ENCODE data around the gene KIAA1549. TPM values are rescaled to one million over a fixed set of nuclear protein-coding genes. Genes with fewer than 3 reads are reported as not detected.

KIAA1549 gene
- 0.82 and 3.9 TPM in 2 replicates for total RNA-seq

DNA sequence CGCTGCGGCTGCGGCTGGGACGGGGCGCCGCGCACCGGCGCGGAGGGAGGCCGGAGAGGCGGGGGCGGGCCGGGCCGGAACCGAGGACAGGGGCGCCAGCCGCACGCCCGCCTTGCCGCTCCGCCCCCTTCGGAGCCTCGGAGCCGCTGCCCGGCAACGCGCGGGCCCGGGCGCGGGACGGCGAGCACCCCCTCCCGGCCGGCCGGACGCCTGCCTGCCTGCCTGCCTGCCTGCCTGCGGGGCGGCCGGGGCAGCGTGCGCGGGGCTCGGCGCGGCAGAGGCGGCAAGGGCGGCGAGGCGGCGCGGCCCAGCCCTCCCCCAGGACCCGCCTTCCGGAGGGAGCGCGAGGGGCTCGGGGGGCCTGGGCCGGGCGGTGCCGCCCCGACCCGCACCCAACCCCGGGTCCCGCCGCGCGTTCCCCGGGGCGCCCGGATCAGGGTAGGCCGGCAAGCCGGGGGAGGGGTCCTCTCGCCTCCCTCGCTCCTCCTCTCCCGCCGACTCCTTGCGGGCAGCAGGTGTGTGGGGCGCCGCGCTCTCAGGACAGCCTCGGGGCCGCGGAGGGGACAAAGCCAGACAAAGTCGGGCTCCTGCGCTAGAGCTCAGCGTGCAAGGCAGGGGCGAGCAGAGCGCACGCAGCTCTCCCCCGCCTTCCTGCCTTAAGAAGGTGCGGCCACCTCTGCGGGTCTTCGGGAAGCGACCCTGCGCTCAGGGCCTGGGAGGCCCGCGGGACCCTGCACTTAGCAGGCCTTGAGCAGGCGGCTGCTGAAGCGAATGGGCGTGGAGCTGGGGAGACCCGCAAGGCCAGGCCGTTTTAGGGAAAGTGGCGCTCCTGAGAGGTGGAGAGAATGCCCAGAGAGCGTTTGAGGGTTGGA is at the start of gene KIAA1549:
KIAA1549 (minus strand) TSS at position 58 of the 872 bp plus-strand sequence. CDS start 120 bp downstream, outside the sequence.

DNA sequence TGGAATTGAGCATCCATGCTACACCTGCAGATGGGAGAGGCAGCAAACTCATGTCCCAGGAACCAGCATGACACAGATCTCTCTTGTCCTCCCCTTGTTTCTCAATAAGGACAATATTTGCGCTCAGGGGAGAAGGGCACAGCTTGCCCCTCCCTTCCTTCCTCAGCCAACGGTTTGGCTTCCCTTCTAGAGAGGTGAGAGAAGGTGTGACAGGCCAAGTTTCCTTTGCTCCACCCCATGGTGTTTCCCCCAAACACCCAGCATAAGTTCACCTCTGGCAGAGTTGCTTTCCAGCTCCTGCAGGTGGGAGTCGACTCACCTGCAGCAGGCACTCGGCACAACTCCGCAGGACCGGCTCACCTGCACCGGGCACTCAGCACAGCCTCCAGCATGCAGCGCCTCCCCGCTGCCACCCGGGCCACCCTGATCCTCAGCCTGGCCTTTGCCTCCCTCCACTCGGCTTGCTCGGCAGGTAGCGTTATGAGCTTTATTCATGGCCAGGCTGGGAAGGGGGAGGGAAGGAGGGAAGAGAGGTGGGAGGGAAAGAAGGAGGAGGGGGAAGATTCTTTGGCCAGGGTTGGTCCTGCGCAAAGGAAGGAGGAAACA is 183.4 kb downstream of the KIAA1549 start, which contains the start of the genes ATP6V0A4 and TMEM213:
ATP6V0A4 (minus strand) TSS at position 482 of the 606 bp plus-strand sequence. CDS start 26,949 bp downstream, outside the sequence.
TMEM213 (plus strand) TSS at position 280 of the 606 bp plus-strand sequence; CDS start at position 391, 111 bp downstream.

Other genes starting within 250 kb of the KIAA1549 start
- not detected in 2 replicates for gene TMEM213, start 183.4 kb downstream of the KIAA1549 start, total RNA-seq
- 0.58 TPM in 1 of 2 replicates, not detected in the other for gene ATP6V0A4, start 183.2 kb downstream of the KIAA1549 start, total RNA-seq
- 14.8 and 21.4 TPM in 2 replicates for gene ZC3HAV1L, start 54.7 kb upstream of the KIAA1549 start, total RNA-seq
- 22.1 and 32.4 TPM in 2 replicates for gene ZC3HAV1, start 128.3 kb upstream of the KIAA1549 start, total RNA-seq
- 2.8 and 3.6 TPM in 2 replicates for gene UBN2, start 249.8 kb upstream of the KIAA1549 start, total RNA-seq